Activated CD8-positive, alpha-beta T cell treated with anti-CD3 and anti-CD28 coated beads, Interleukin-2, amount 10 ng/mL, durations not matched to agents 7 days and 5 days (primary cell): ENCODE data around the gene CMKLR1. TPM values are rescaled to one million over a fixed set of nuclear protein-coding genes. Genes with fewer than 3 reads are reported as not detected.

Experiments used
- ATAC-seq: fragments of 150-1000 bp; cut with Tn5 transposase; one replicate; pipeline ENCODE4 v1.10.0; 2021; ENCODE audit warnings: moderate library complexity
- CTCF ChIA-PET: fragments of 350-600 bp; sonication (Branson Sonifier 250); formaldehyde crosslinking; loops from one replicate; lab custom pipeline; 2021; ENCODE audit warnings: antibody characterized with exemption; lab: Charles Lee
- POLR2A ChIA-PET: fragments of 350-600 bp; sonication (Branson Sonifier 250); formaldehyde crosslinking; loops from one replicate; lab custom pipeline; 2021; ENCODE audit warnings: antibody characterized with exemption; lab: Charles Lee
- DNase-seq: peaks from one replicate; pipeline ENCODE4 v3.0.0-alpha.2; 2020
- H3K27ac Mint-ChIP-seq: one replicate; pipeline ENCODE4 v1.8.0; 2021; ENCODE audit warnings: mild to moderate bottlenecking, mixed read lengths
- H3K27me3 Mint-ChIP-seq: one replicate; pipeline ENCODE4 v1.8.0; 2021; ENCODE audit warnings: low read depth, mixed read lengths
- H3K36me3 Mint-ChIP-seq: one replicate; pipeline ENCODE4 v1.8.0; 2021; ENCODE audit warnings: low read depth, mixed read lengths
- H3K4me1 Mint-ChIP-seq: one replicate; pipeline ENCODE4 v1.8.0; 2021; ENCODE audit warnings: low read depth, mixed read lengths
- H3K4me3 Mint-ChIP-seq: one replicate; pipeline ENCODE4 v1.8.0; 2021; ENCODE audit warnings: mild to moderate bottlenecking, mixed read lengths
- H3K9me3 Mint-ChIP-seq: one replicate; pipeline ENCODE4 v1.8.0; 2022; ENCODE audit warnings: mixed read lengths; ENCODE audit not compliant: insufficient read depth
- total RNA-seq, 2 experiments: library from RNA; stranded (reverse); gene quantifications; one replicate each; pipeline ENCODE4 v1.2.3, GENCODE V29; 2021

CMKLR1 gene
- total RNA-seq, 2 experiments from 2014 or later: 0.08 TPM; not detected in 1

GRCh38 chr12:108360057-108360456 lies 20.9 kb upstream of the CMKLR1 start:
- Mint-ChIP-seq H3K27ac (no peak overlapping the region), H3K27me3 (peaks cover 4% of the 10 kb centered on the region), H3K36me3 (no peaks in the 10 kb centered on the region), H3K4me3 (no peak overlapping the region), H3K4me1 (peaks cover 1% of the 10 kb centered on the region), H3K9me3 (no peaks in the 10 kb centered on the region)
- DNase-seq: no peak
- no peak for ATAC-seq
- ChIA-PET CTCF (no interaction called here), POLR2A (no interaction called here)

- no peak for DNase-seq
- peaks cover 5% of the 10 kb centered on the region for H3K27me3 Mint-ChIP-seq
- H3K27ac Mint-ChIP-seq: no peak overlapping the region
- H3K36me3 Mint-ChIP-seq: no peaks in the 10 kb centered on the region
- no peaks in the 10 kb centered on the region for H3K9me3 Mint-ChIP-seq
- ChIA-PET CTCF (no interaction called here), POLR2A (no interaction called here)
- no peak overlapping the region for H3K4me3 Mint-ChIP-seq
- no peak for ATAC-seq
- no peaks in the 10 kb centered on the region for H3K4me1 Mint-ChIP-seq
Observed at GRCh38 chr12:108358580-108358965, 19.5 kb upstream of the CMKLR1 start.

DNA sequence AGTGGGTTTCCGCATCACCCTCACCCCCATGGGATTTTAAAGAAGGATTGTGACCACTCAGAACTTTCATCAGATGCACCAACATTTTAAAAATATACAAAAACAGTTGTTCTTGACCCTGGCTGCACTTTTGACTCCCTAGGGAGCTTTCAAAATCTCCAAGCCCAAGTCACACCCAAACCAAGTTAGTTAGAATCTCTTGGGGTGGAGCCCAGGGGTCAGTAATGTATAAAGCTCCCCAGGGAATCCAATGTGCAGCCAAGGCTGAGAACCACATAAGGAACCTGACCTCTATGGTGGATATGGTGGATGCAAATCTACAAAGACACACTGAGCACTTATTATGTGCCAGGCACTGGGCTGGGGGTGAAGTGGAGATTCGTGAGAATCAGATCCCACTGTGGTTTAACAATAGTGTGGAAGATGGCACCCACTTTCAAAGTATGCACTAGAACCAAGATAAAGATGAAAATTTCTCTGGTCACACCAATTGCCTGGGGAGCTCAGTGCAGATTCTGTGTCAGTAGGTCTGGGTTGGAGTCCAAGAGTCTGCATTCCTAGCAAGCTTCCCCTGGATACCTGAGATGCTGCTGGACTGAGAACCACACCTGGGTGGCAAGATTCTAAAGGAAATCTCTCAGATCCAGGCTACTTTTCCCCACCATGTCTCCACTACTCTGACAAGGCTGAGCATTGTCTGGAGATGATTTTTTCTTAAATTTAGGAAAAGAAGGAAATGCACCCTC lies 18.9 kb upstream of the CMKLR1 start:
- ChIA-PET POLR2A (no interaction called here), CTCF (interaction anchor here (1.2 kb wide), 1 partner anchor 14 kb away, joined by 3 read pairs; no protein-coding TSS in a partner anchor)
- Mint-ChIP-seq H3K36me3 (no peaks in the 10 kb centered on the region), H3K4me1 (peaks cover 1% of the 10 kb centered on the region), H3K27ac (no peak overlapping the region), H3K4me3 (no peak overlapping the region), H3K27me3 (peaks cover 5% of the 10 kb centered on the region), H3K9me3 (no peaks in the 10 kb centered on the region)
- no peak for DNase-seq
- no peak for ATAC-seq

DNA sequence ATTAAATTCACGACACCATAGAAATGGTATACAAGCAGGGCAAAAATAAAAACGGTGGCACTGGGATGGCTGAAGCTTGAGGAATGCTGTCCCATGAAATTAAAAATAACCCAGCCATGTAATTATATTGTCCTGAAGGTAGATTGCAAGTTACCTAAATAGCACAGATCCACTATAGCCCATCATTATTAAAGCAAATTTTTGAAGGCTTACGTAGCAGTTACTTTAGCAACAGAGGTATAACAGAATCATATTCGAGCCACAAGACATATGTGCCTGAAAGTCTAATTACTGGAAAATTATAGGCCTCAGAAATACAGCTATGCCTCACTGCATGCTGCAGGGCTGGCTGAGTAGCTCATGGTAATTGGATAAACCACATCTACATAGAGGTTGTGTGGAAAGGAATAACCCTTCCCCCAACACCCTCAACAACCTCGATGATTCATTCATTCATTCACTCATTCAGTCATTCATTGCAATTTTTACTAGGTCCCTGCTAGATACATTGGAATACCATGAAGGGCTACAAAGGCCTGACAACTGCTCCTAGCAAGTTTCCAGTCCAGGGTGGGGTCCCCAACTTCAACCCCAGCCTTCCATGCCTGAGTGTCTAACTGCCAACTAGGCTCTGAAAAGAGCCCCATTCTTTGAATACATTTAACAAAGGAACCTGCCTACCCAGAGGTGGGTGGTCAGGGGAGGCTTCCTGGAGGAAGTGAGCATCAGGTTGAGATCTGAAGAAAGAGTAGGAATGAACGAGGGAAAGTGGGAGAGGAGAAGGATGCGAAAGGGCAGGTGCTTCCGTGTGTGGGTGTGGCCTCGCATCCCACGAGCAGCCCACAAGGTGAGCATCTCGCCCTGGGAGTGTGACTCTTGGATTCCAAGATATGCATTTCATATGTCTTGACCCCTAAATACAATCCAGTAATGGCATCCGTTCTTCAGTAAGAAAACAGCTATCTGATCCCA lies 18.0 kb upstream of the CMKLR1 start:
- ATAC-seq (no peak), DNase-seq (no peak)
- Mint-ChIP-seq H3K4me3 (no peak overlapping the region), H3K9me3 (no peaks in the 10 kb centered on the region), H3K36me3 (no peaks in the 10 kb centered on the region), H3K27me3 (peaks cover 5% of the 10 kb centered on the region), H3K27ac (no peak overlapping the region), H3K4me1 (peaks cover 7% of the 10 kb centered on the region)
- ChIA-PET CTCF (interaction anchor here (1.2 kb wide), 1 partner anchor 15 kb away, joined by 3 read pairs; no protein-coding TSS in a partner anchor), POLR2A (no interaction called here)

- DNase-seq (no peak), ATAC-seq (no peak)
- H3K9me3 Mint-ChIP-seq: no peaks in the 10 kb centered on the region
- POLR2A ChIA-PET: no interaction called here
- H3K4me1 Mint-ChIP-seq: peaks cover 7% of the 10 kb centered on the region
- H3K36me3 Mint-ChIP-seq: no peaks in the 10 kb centered on the region
- CTCF ChIA-PET: no interaction called here
- H3K27ac Mint-ChIP-seq: no peak overlapping the region
- H3K4me3 Mint-ChIP-seq: no peak overlapping the region
- H3K27me3 Mint-ChIP-seq: peaks cover 5% of the 10 kb centered on the region
Observed at GRCh38 chr12:108355069-108355468, 16.0 kb upstream of the CMKLR1 start.

- H3K36me3 Mint-ChIP-seq: no peaks in the 10 kb centered on the region
- ATAC-seq (no peak), DNase-seq (no peak)
- H3K4me3 Mint-ChIP-seq: no peak overlapping the region
- ChIA-PET CTCF (no interaction called here), POLR2A (no interaction called here)
- H3K27me3 Mint-ChIP-seq: peaks cover 5% of the 10 kb centered on the region
- H3K4me1 Mint-ChIP-seq: peaks cover 7% of the 10 kb centered on the region
- H3K27ac Mint-ChIP-seq: no peak overlapping the region
- no peaks in the 10 kb centered on the region for H3K9me3 Mint-ChIP-seq
Observed at GRCh38 chr12:108352591-108352990, 13.5 kb upstream of the CMKLR1 start.

GRCh38 chr12:108350511-108350910 lies 11.4 kb upstream of the CMKLR1 start:
- peaks cover 7% of the 10 kb centered on the region for H3K4me1 Mint-ChIP-seq
- ChIA-PET CTCF (no interaction called here), POLR2A (no interaction called here)
- ATAC-seq: no peak
- no peak overlapping the region for H3K27ac Mint-ChIP-seq
- H3K36me3 Mint-ChIP-seq: no peaks in the 10 kb centered on the region
- no peak for DNase-seq
- peaks cover 5% of the 10 kb centered on the region for H3K27me3 Mint-ChIP-seq
- H3K4me3 Mint-ChIP-seq: no peak overlapping the region
- no peaks in the 10 kb centered on the region for H3K9me3 Mint-ChIP-seq

DNA sequence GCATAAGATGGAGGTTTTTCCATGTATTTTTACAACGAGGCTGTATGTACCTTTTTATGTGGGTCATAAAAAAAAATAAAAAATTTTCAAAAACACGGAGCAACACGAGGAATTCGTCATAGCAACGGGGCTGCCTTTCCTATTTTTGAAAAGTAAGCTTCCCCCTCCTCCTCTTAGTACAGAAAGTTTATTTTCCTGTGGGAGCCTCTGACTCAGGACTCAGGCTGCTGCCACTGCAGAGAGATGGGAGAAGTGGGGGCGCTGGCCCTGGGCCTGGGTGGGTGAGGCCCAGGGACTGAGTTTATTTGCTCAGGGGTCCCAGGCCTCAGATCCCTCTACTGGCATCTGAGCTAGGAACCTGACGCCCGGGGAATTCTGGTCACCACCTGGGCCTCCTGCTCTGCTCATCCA lies 10.2 kb upstream of the CMKLR1 start:
- H3K27ac Mint-ChIP-seq: no peak overlapping the region
- ChIA-PET POLR2A (no interaction called here), CTCF (no interaction called here)
- peaks cover 7% of the 10 kb centered on the region for H3K4me1 Mint-ChIP-seq
- H3K36me3 Mint-ChIP-seq: no peaks in the 10 kb centered on the region
- DNase-seq (no peak), ATAC-seq (no peak)
- no peak overlapping the region for H3K4me3 Mint-ChIP-seq
- no peaks in the 10 kb centered on the region for H3K9me3 Mint-ChIP-seq
- H3K27me3 Mint-ChIP-seq: peaks cover 3% of the 10 kb centered on the region

DNA sequence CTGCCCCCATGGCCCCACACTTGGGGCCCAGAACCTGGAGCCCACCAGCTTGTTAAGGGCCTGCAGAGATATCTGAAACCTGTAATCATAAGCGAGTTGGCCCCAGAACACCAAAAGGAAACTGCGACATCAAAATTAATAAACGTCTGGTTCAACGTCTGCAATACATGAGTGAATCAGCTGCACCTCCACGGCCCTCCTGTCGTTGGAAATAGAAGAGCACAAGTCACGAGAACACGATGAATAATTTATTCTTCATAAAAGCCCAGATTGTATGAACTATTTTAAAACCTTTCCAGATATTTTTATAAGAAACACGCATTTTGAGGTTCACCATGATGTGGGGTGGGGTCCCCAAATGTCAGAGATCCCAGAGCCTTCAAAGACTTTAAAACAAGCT lies 9.7 kb upstream of the CMKLR1 start:
- H3K27ac Mint-ChIP-seq: no peak overlapping the region
- H3K9me3 Mint-ChIP-seq: no peaks in the 10 kb centered on the region
- ATAC-seq (no peak), DNase-seq (no peak)
- POLR2A ChIA-PET: no interaction called here
- H3K36me3 Mint-ChIP-seq: no peaks in the 10 kb centered on the region
- CTCF ChIA-PET: no interaction called here
- peaks cover 7% of the 10 kb centered on the region for H3K4me1 Mint-ChIP-seq
- peaks cover 3% of the 10 kb centered on the region for H3K27me3 Mint-ChIP-seq
- no peak overlapping the region for H3K4me3 Mint-ChIP-seq

DNA sequence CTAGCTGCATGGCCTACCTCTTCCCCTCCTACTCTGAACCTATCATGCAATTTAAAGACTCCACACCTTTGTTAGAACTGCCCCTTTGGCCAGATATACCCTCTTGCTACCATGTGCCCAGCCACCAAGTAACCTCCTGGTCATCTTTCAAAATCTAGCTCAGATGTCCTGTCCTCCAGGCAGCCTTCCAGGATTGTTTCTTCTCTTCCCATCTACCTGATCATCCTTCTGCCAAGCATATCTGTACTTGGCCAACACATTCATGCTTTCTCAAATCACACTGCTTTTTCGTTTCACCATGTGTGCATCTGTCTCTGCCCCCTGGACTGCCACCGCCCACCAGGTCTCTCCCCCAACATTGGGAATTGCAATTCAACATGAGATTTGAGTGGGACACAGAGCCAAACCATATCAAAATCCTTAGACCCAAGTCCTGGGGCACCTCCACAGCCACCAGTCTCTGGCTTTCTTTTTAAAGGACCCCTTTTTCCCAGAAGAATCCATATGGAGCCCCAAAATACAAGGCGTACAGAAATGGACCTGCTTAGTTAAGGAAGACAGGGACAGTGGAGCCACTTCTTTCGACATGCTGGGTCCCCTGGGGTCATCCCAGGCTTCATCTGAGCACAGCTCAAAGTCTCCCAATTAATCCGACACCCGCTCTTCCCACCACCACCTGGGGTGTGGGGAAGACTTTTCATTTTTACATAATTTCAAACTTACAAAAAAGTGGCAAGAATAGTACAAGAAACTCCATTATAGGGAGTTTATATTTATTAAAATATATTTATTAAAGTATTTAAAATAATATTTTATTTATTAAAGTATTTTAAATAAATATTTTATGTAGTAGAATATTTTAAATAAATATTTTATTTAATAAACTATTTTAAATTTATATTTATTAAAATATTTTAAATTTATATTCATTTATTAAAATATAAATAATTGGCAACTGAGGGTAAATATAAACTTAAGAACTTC lies 7.9 kb upstream of the CMKLR1 start:
- peaks cover 2% of the 10 kb centered on the region for H3K27me3 Mint-ChIP-seq
- H3K9me3 Mint-ChIP-seq: no peaks in the 10 kb centered on the region
- H3K4me1 Mint-ChIP-seq: no peaks in the 10 kb centered on the region
- DNase-seq (no peak), ATAC-seq (no peak)
- H3K4me3 Mint-ChIP-seq: no peak overlapping the region
- ChIA-PET POLR2A (no interaction called here), CTCF (no interaction called here)
- H3K36me3 Mint-ChIP-seq: no peaks in the 10 kb centered on the region
- H3K27ac Mint-ChIP-seq: no peak overlapping the region
